HL-60/S4 treated with phorbol 12-myristate 13-acetate at 8.2 ng/mL for 4 days and 3 days (cell line): ENCODE measurements around the gene PLXDC2.

Experiments
- in situ Hi-C: fragments of 300-500 bp; cut with MboI; formaldehyde crosslinking; loops from 2 replicates; pipeline ENCODE4 v1.15.0; 2022; ENCODE audit warnings: low sequenced_read_pairs

PLXDC2 gene

GRCh38 chr10:19815036-19815730, 1.0 kb upstream of the PLXDC2 start:
- in situ Hi-C loops: no loop called here

- in situ Hi-C loops: no loop called here
Observed at GRCh38 chr10:19815731-19816410, 361 bp upstream of the PLXDC2 start.

- in situ Hi-C loops: no loop called here
Observed at GRCh38 chr10:19817231-19817933, 1.1 kb downstream of the PLXDC2 start.

- in situ Hi-C loops: no loop called here
Observed at GRCh38 chr10:19818876-19819275, 2.6 kb downstream of the PLXDC2 start.

GRCh38 chr10:19819419-19820033, 3.3 kb downstream of the PLXDC2 start:
- in situ Hi-C loops: loop anchor here (10.0 kb wide), 1 partner anchor 185 kb away; no protein-coding TSS in a partner anchor

GRCh38 chr10:19824381-19825342, 8.4 kb downstream of the PLXDC2 start:
- in situ Hi-C loops: loop anchor here (10.0 kb wide), 1 partner anchor 180 kb away; no protein-coding TSS in a partner anchor

GRCh38 chr10:19825700-19826099, 9.5 kb downstream of the PLXDC2 start:
- in situ Hi-C loops: loop anchor here (10.0 kb wide), 1 partner anchor 179 kb away; no protein-coding TSS in a partner anchor

- in situ Hi-C loops: loop anchor here (10.0 kb wide), 1 partner anchor 178 kb away; no protein-coding TSS in a partner anchor
Observed at GRCh38 chr10:19826712-19827111, 10.5 kb downstream of the PLXDC2 start.

GRCh38 chr10:19828278-19829049, 12.2 kb downstream of the PLXDC2 start:
- in situ Hi-C loops: loop anchor here (10.0 kb wide), 1 partner anchor 176 kb away; no protein-coding TSS in a partner anchor

GRCh38 chr10:19832699-19833098, 16.5 kb downstream of the PLXDC2 start:
- in situ Hi-C loops: no loop called here

GRCh38 chr10:19833170-19833824, 17.1 kb downstream of the PLXDC2 start:
- in situ Hi-C loops: no loop called here

- in situ Hi-C loops: no loop called here
Observed at GRCh38 chr10:19835952-19836351, 19.7 kb downstream of the PLXDC2 start.

GRCh38 chr10:19839090-19839489, 22.9 kb downstream of the PLXDC2 start:
- in situ Hi-C loops: no loop called here

- in situ Hi-C loops: no loop called here
Observed at GRCh38 chr10:19839552-19839951, 23.3 kb downstream of the PLXDC2 start.

- in situ Hi-C loops: no loop called here
Observed at GRCh38 chr10:19840776-19841175, 24.5 kb downstream of the PLXDC2 start.

GRCh38 chr10:19843487-19843886, 27.3 kb downstream of the PLXDC2 start:
- in situ Hi-C loops: no loop called here

- in situ Hi-C loops: no loop called here
Observed at GRCh38 chr10:19845503-19846368, 29.5 kb downstream of the PLXDC2 start.

- in situ Hi-C loops: no loop called here
Observed at GRCh38 chr10:19847321-19847720, 31.1 kb downstream of the PLXDC2 start.
